HG02678 (cell line): Measurements from ENCODE around the gene DBP.

Experiments used
- ATAC-seq: cut with Tn5 transposase; IDR thresholded peaks from one replicate; pipeline ENCODE4 v1.9.1; 2021; ENCODE audit warnings: mild to moderate bottlenecking, moderate library complexity; ENCODE audit not compliant: unreplicated experiment

Gene DBP

GRCh38 chr19:48582168-48582567 lies 55.0 kb downstream of the DBP start:
- no peak for ATAC-seq
